RWPE2 (cell line): ENCODE results near the gene THNSL1.
"Not testable (repeated sequence)": the region's sequence is repeated elsewhere in the genome, so short reads cannot be mapped to it uniquely, and the experiment has no call there.

Experiments
- ATAC-seq: fragments of 200-7000 bp; cut with Tn5 transposase; 3 replicates; pipeline ENCODE4 v1.9.1; 2021; ENCODE audit warnings: low read depth
- DNase-seq: peaks from one replicate; pipeline ENCODE4 v3.0.0-alpha.2; 2020; ENCODE audit warnings: low spot score
- H3K27ac ChIP-seq: fragments of 450-650 bp; 2 replicates; pipeline ENCODE4 v1.5.1; 2017; ENCODE audit warnings: mild to moderate bottlenecking; ENCODE audit not compliant: poor library complexity, severe bottlenecking
- H3K27me3 ChIP-seq: fragments of 250-450 bp; sonication (Bioruptor Pico); 2 replicates; pipeline ENCODE4 v1.5.1; 2021; ENCODE audit warnings: mild to moderate bottlenecking, moderate library complexity; ENCODE audit not compliant: insufficient read depth, poor library complexity, severe bottlenecking
- H3K36me3 ChIP-seq: fragments of 250-450 bp; sonication (Bioruptor Pico); 2 replicates; pipeline ENCODE4 v1.5.1; 2020; ENCODE audit warnings: low read depth, mild to moderate bottlenecking, moderate library complexity
- H3K4me1 ChIP-seq: fragments of 250-450 bp; sonication (Bioruptor Pico); 2 replicates; pipeline ENCODE4 v1.5.1; 2021; ENCODE audit warnings: mild to moderate bottlenecking, moderate library complexity; ENCODE audit not compliant: insufficient read depth, poor library complexity, severe bottlenecking
- H3K4me3 ChIP-seq: fragments of 250-450 bp; sonication (Bioruptor Pico); 2 replicates; pipeline ENCODE4 v1.5.1; 2021; ENCODE audit warnings: mild to moderate bottlenecking, moderate library complexity; ENCODE audit not compliant: severe bottlenecking
- H3K9me3 ChIP-seq: fragments of 250-450 bp; sonication (Bioruptor Pico); 2 replicates; pipeline ENCODE4 v1.5.1; 2021; ENCODE audit warnings: mild to moderate bottlenecking, moderate library complexity; ENCODE audit not compliant: severe bottlenecking
- CTCF ChIP-seq: fragments of 450-650 bp; IDR thresholded peaks from one replicate; pipeline ENCODE4 v1.5.1; 2017; ENCODE audit warnings: mild to moderate bottlenecking, moderate library complexity; ENCODE audit not compliant: poor library complexity, severe bottlenecking

THNSL1 gene

GRCh38 chr10:24993237-24993958 lies 23.0 kb upstream of the THNSL1 start:
- no peaks in the 10 kb centered on the region for H3K9me3 ChIP-seq
- H3K36me3 ChIP-seq = no peaks in the 10 kb centered on the region
- no peak for ATAC-seq
- H3K27me3 ChIP-seq = no peaks in the 10 kb centered on the region
- no peak for DNase-seq
- no peak for TF ChIP-seq CTCF
- no peak overlapping the region for H3K4me3 ChIP-seq
- no peak overlapping the region for H3K27ac ChIP-seq
- H3K4me1 ChIP-seq = no peaks in the 10 kb centered on the region

GRCh38 chr10:24995072-24995471 lies 21.3 kb upstream of the THNSL1 start:
- no peak for DNase-seq
- no peaks in the 10 kb centered on the region for H3K4me1 ChIP-seq
- H3K27me3 ChIP-seq = no peaks in the 10 kb centered on the region
- no peak for ATAC-seq
- no peak overlapping the region for H3K4me3 ChIP-seq
- H3K36me3 ChIP-seq = no peaks in the 10 kb centered on the region
- no peak for TF ChIP-seq CTCF
- no peaks in the 10 kb centered on the region for H3K9me3 ChIP-seq
- H3K27ac ChIP-seq = no peak overlapping the region

- H3K4me3 ChIP-seq = no peak overlapping the region
Measured at GRCh38 chr10:24998044-24998443, 18.4 kb upstream of the THNSL1 start.

GRCh38 chr10:25011591-25011990 lies 4.8 kb upstream of the THNSL1 start:
- not testable (repeated sequence) for H3K27ac ChIP-seq, H3K9me3 ChIP-seq, DNase-seq, H3K4me1 ChIP-seq, H3K27me3 ChIP-seq, ATAC-seq, H3K36me3 ChIP-seq, H3K4me3 ChIP-seq

More at GRCh38 chr10:24998044-24998443, 18.4 kb upstream of the THNSL1 start:
- TF ChIP-seq CTCF = no peak
- no peak overlapping the region for H3K27ac ChIP-seq
- no peaks in the 10 kb centered on the region for H3K36me3 ChIP-seq
- H3K9me3 ChIP-seq = no peaks in the 10 kb centered on the region
- no peaks in the 10 kb centered on the region for H3K4me1 ChIP-seq
- no peak for ATAC-seq
- DNase-seq = no peak
- no peaks in the 10 kb centered on the region for H3K27me3 ChIP-seq

- H3K27me3 ChIP-seq = no peaks in the 10 kb centered on the region
- no peaks in the 10 kb centered on the region for H3K36me3 ChIP-seq
- no peak overlapping the region for H3K27ac ChIP-seq
- ATAC-seq (no peak), DNase-seq (no peak)
- no peaks in the 10 kb centered on the region for H3K4me1 ChIP-seq
- H3K9me3 ChIP-seq = no peaks in the 10 kb centered on the region
- no peak overlapping the region for H3K4me3 ChIP-seq
- no peak for TF ChIP-seq CTCF
Measured at GRCh38 chr10:25014579-25014978, 1.8 kb upstream of the THNSL1 start.
